H9 (cell line): ENCODE data around the gene CCDC190. TPM values are rescaled to one million over a fixed set of nuclear protein-coding genes. Genes with fewer than 3 reads are reported as not detected.

Experiments
- DNase-seq: peaks from one replicate; pipeline ENCODE4 v3.0.0-alpha.2; 2017
- H2AFZ ChIP-seq: one replicate; pipeline ENCODE4 v1.6.1; 2013; ENCODE audit warnings: mild to moderate bottlenecking, low read length, control low read depth, moderate library complexity
- H2AK5ac ChIP-seq: 2 replicates; pipeline ENCODE4 v1.6.1; 2013; ENCODE audit warnings: low read length, control low read depth, mixed read lengths; ENCODE audit not compliant: insufficient read length
- H2BK120ac ChIP-seq: one replicate; pipeline ENCODE4 v1.6.1; 2013; ENCODE audit warnings: low read depth, mild to moderate bottlenecking, low read length, control low read depth, inconsistent platforms; ENCODE audit not compliant: poor library complexity, severe bottlenecking
- H2BK12ac ChIP-seq: 2 replicates; pipeline ENCODE4 v1.6.1; 2013; ENCODE audit warnings: low read length, control low read depth, mixed read lengths, low read depth; ENCODE audit not compliant: insufficient read length
- H2BK15ac ChIP-seq: 2 replicates; pipeline ENCODE4 v1.6.1; 2013; ENCODE audit warnings: low read depth, low read length, control low read depth
- H2BK20ac ChIP-seq: one replicate; pipeline ENCODE4 v1.6.1; 2013; ENCODE audit warnings: low read depth, mild to moderate bottlenecking, low read length, control low read depth, inconsistent platforms; ENCODE audit not compliant: poor library complexity, severe bottlenecking
- H2BK5ac ChIP-seq: 2 replicates; pipeline ENCODE4 v1.6.1; 2013; ENCODE audit warnings: low read length, control low read depth, mixed read lengths; ENCODE audit not compliant: insufficient read length
- H3K14ac ChIP-seq: 2 replicates; pipeline ENCODE4 v1.6.1; 2013; ENCODE audit warnings: low read length, control low read depth; ENCODE audit not compliant: insufficient read depth
- H3K18ac ChIP-seq: 2 replicates; pipeline ENCODE4 v1.6.1; 2013; ENCODE audit warnings: low read depth, mild to moderate bottlenecking, mixed read lengths, low read length, control low read depth; ENCODE audit not compliant: insufficient read length
- H3K23ac ChIP-seq: 2 replicates; pipeline ENCODE4 v1.6.1; 2013; ENCODE audit warnings: low read length, control low read depth, mixed read lengths, low read depth; ENCODE audit not compliant: insufficient read length
- H3K23me2 ChIP-seq: 2 replicates; pipeline ENCODE4 v1.6.1; 2013; ENCODE audit warnings: low read depth, mild to moderate bottlenecking, mixed read lengths, low read length, control low read depth; ENCODE audit not compliant: insufficient read length, poor library complexity, severe bottlenecking
- H3K27ac ChIP-seq: 2 replicates; pipeline ENCODE4 v1.5.1; 2013; ENCODE audit warnings: low read length, control low read depth, mixed read lengths, low read depth; ENCODE audit not compliant: insufficient read length
- H3K27me3 ChIP-seq: 2 replicates; pipeline ENCODE4 v1.6.1; 2013; ENCODE audit warnings: low read length, control low read depth, inconsistent platforms; ENCODE audit not compliant: insufficient read depth
- H3K4ac ChIP-seq: 2 replicates; pipeline ENCODE4 v1.6.1; 2013; ENCODE audit warnings: low read depth, mild to moderate bottlenecking, control low read depth, inconsistent platforms, low read length, moderate library complexity
- H3K4me1 ChIP-seq: 2 replicates; pipeline ENCODE4 v1.6.1; 2013; ENCODE audit warnings: low read length, control low read depth, inconsistent platforms; ENCODE audit not compliant: insufficient read depth
- H3K4me2 ChIP-seq: 2 replicates; pipeline ENCODE4 v1.6.1; 2013; ENCODE audit warnings: low read length, control low read depth, mixed read lengths; ENCODE audit not compliant: insufficient read length, insufficient read depth
- H3K56ac ChIP-seq: 2 replicates; pipeline ENCODE4 v1.6.1; 2013; ENCODE audit warnings: low read depth, mild to moderate bottlenecking, mixed read lengths, low read length, control low read depth; ENCODE audit not compliant: insufficient read length
- H3K79me1 ChIP-seq: 2 replicates; pipeline ENCODE4 v1.6.1; 2013; ENCODE audit warnings: low read depth, mild to moderate bottlenecking, moderate library complexity, low read length, control low read depth, inconsistent platforms; ENCODE audit not compliant: insufficient read depth, poor library complexity, severe bottlenecking
- H3K79me2 ChIP-seq: 2 replicates; pipeline ENCODE4 v1.6.1; 2013; ENCODE audit warnings: low read length, control low read depth, inconsistent platforms; ENCODE audit not compliant: insufficient read depth
- H3K9ac ChIP-seq: 2 replicates; pipeline ENCODE4 v1.6.1; 2013; ENCODE audit warnings: low read length, control low read depth, mixed read lengths; ENCODE audit not compliant: insufficient read length; ENCODE audit errors: extremely low read depth
- H3K9me3 ChIP-seq: one replicate; pipeline ENCODE4 v1.6.1; 2013; ENCODE audit warnings: low read depth, low read length, inconsistent platforms; ENCODE audit not compliant: control insufficient read depth
- H3T11ph ChIP-seq: one replicate; pipeline ENCODE4 v1.6.1; 2013; ENCODE audit warnings: mild to moderate bottlenecking, low read length, control low read depth, inconsistent platforms
- H4K20me1 ChIP-seq: one replicate; pipeline ENCODE4 v1.6.1; 2013; ENCODE audit not compliant: control insufficient read depth, insufficient read length, insufficient read depth
- H4K5ac ChIP-seq: 2 replicates; pipeline ENCODE4 v1.6.1; 2013; ENCODE audit warnings: low read depth, mild to moderate bottlenecking, mixed read lengths, low read length, control low read depth; ENCODE audit not compliant: insufficient read length
- H4K8ac ChIP-seq: replicated peaks from 2 replicates; pipeline ENCODE4 v1.6.1; 2013; ENCODE audit warnings: low read length, control low read depth, mixed read lengths, low read depth; ENCODE audit not compliant: insufficient read length
- H4K91ac ChIP-seq: 2 replicates; pipeline ENCODE4 v1.6.1; 2013; ENCODE audit warnings: low read depth, mild to moderate bottlenecking, moderate library complexity, mixed read lengths, low read length, control low read depth; ENCODE audit not compliant: insufficient read length
- H3K27ac Mint-ChIP-seq, 3 experiments: 2 replicates in 2 of 3; 3 replicates in 1 of 3; pipeline ENCODE4 v1.8.0; 2020 to 2021; ENCODE audit warnings: mixed read lengths in 3 of 3, mild to moderate bottlenecking in 1 of 3, moderate library complexity in 1 of 3
- H3K27me3 Mint-ChIP-seq: 2 replicates; pipeline ENCODE4 v1.8.0; 2021; ENCODE audit warnings: low read depth, mild to moderate bottlenecking, moderate library complexity, mixed read lengths
- H3K36me3 Mint-ChIP-seq, 3 experiments: 2 replicates in 2 of 3; 3 replicates in 1 of 3; pipeline ENCODE4 v1.8.0; 2020 to 2021; ENCODE audit warnings: low read depth in 3 of 3, mixed read lengths in 3 of 3; ENCODE audit not compliant: insufficient read depth in 1 of 3
- H3K4me1 Mint-ChIP-seq, 2 experiments: 2 replicates each; pipeline ENCODE4 v1.8.0; 2020; ENCODE audit warnings: mixed read lengths in 2 of 2
- H3K4me3 Mint-ChIP-seq, 2 experiments: 2 replicates in 1 of 2; 3 replicates in 1 of 2; pipeline ENCODE4 v1.8.0; 2020 to 2021; ENCODE audit warnings: mild to moderate bottlenecking in 2 of 2, mixed read lengths in 2 of 2, moderate library complexity in 1 of 2
- H3K9me3 Mint-ChIP-seq, 2 experiments: 2 replicates in 1 of 2; 3 replicates in 1 of 2; pipeline ENCODE4 v1.8.0; 2020; ENCODE audit warnings: mild to moderate bottlenecking in 2 of 2, mixed read lengths in 2 of 2, moderate library complexity in 1 of 2
- CTCF ChIP-seq: fragments of 200-600 bp; sonication (generic); conservative IDR thresholded peaks from 3 replicates; pipeline ENCODE4 v1.8.0; 2021; ENCODE audit warnings: antibody characterized with exemption, mild to moderate bottlenecking
- WGBS: extraction: QIAGEN DNeasy Blood & Tissue Kit; methylation state at CpG from one replicate; pipeline ENCODE4 v1.1.7; 2013; ENCODE audit warnings: missing lambda C conversion rate, low lambda C conversion rate, mixed read lengths; ENCODE audit not compliant: insufficient read length; ENCODE audit errors: extremely low coverage; 5-methylcytosine and 5-hydroxymethylcytosine counted together
- total RNA-seq: library from RNA; stranded (reverse); gene quantifications from 2 replicates; pipeline ENCODE4 v1.2.1, GENCODE V29; 2021

Gene CCDC190
- total RNA-seq, 1 experiment from 2014 or later, result not detected

- Histone ChIP-seq H3K79me2 (no peaks in the 10 kb centered on the region), H3K4me1 (peaks cover 4% of the 10 kb centered on the region; the same call in 1 of the 2 replicates), H4K91ac (no peak overlapping the region), H4K8ac (no peak overlapping the region), H2AFZ (no peak overlapping the region), H2BK15ac (no peak overlapping the region), H3K27me3 (no peaks in the 10 kb centered on the region), H3K23me2 (no peaks in the 10 kb centered on the region), H3T11ph (no peak overlapping the region), H2BK5ac (no peak overlapping the region), H3K4ac (no peak overlapping the region), H3K27ac (no peak overlapping the region), H2BK120ac (no peak overlapping the region), H4K5ac (no peak overlapping the region), H4K20me1 (no peaks in the 10 kb centered on the region), H2BK20ac (no peak overlapping the region), H3K9me3 (no peaks in the 10 kb centered on the region), H3K23ac (no peak overlapping the region), H2AK5ac (no peak overlapping the region), H3K56ac (no peak overlapping the region), H3K79me1 (no peaks in the 10 kb centered on the region), H3K9ac (no peak overlapping the region), H3K18ac (no peak overlapping the region), H3K14ac (no peak overlapping the region), H3K4me2 (no peak overlapping the region), H2BK12ac (no peak overlapping the region)
- no peak for TF ChIP-seq CTCF
- DNase-seq, result no peak
- H3K4me3 Mint-ChIP-seq, result no peak overlapping the region
- H3K36me3 Mint-ChIP-seq, result no peaks in the 10 kb centered on the region
- WGBS, result no CpG with 5 or more reads among the region's 2 CpGs
- peaks cover 16 to 18% of the 10 kb centered on the region in 2 experiments for H3K4me1 Mint-ChIP-seq
- no peaks in the 10 kb centered on the region for H3K9me3 Mint-ChIP-seq
- no peaks in the 10 kb centered on the region for H3K27me3 Mint-ChIP-seq
- no peak overlapping the region for H3K27ac Mint-ChIP-seq
Measured at GRCh38 chr1:162889989-162890388, 29.0 kb upstream of the CCDC190 start.
